Thoracic aorta (tissue), 2 donors: ENCODE data around the gene TSBP1. TPM values are rescaled to one million over a fixed set of nuclear protein-coding genes. Genes with fewer than 3 reads are reported as not detected.

Experiments
- ATAC-seq: fragments of 150-250 bp; one replicate; pipeline ENCODE4 v1.8.0; 2017; ENCODE audit warnings: low read depth; ENCODE audit not compliant: insufficient number of reproducible peaks, low FRiP score
- DNase-seq: peaks from one replicate; pipeline ENCODE4 v3.0.0-alpha.2; 2020; ENCODE audit warnings: low spot score
- H3K27ac ChIP-seq, 2 donors: fragments of 200-600 bp; sonication (generic); 1 replicate in 1 of 2; 2 replicates in 1 of 2; pipeline ENCODE4 v1.5.1; 2016; ENCODE audit warnings: mild to moderate bottlenecking in 2 of 2, moderate library complexity in 2 of 2
- H3K27me3 ChIP-seq: fragments of 200-600 bp; sonication (generic); replicated peaks from 2 replicates; pipeline ENCODE4 v1.6.0; 2016; ENCODE audit warnings: mild to moderate bottlenecking; ENCODE audit not compliant: insufficient read depth
- H3K36me3 ChIP-seq: fragments of 200-600 bp; sonication (generic); one replicate; pipeline ENCODE4 v1.5.1; 2016
- H3K4me1 ChIP-seq, 2 donors: fragments of 200-600 bp; sonication (generic); 1 replicate in 1 of 2; 2 replicates in 1 of 2; pipeline versions ENCODE4 v1.5.1 to v1.6.0; 2016; ENCODE audit warnings: low read depth in 2 of 2, mild to moderate bottlenecking in 1 of 2; ENCODE audit not compliant: control insufficient read depth in 1 of 2
- H3K4me3 ChIP-seq: fragments of 200-600 bp; sonication (generic); 2 replicates; pipeline ENCODE4 v1.5.1; 2016; ENCODE audit warnings: mild to moderate bottlenecking
- H3K9me3 ChIP-seq: fragments of 200-600 bp; sonication (generic); 2 replicates; pipeline ENCODE4 v1.5.1; 2016
- total RNA-seq, 2 donors: library from RNA; depleted of rRNA; stranded (reverse); fragments of >200 nt; gene quantifications; one replicate each; pipeline versions ENCODE4 v1.1.0 to v1.2.3, GENCODE V29; 2016
- TF ChIP-seq, protein P1 (sequence below): fragments of 200-600 bp; sonication (generic); IDR thresholded peaks from one replicate; pipeline ENCODE4 v1.5.1; 2019; ENCODE audit warnings: antibody characterized with exemption

TSBP1 gene
- total RNA-seq, 2 donors from 2014 or later, result not detected

DNA sequence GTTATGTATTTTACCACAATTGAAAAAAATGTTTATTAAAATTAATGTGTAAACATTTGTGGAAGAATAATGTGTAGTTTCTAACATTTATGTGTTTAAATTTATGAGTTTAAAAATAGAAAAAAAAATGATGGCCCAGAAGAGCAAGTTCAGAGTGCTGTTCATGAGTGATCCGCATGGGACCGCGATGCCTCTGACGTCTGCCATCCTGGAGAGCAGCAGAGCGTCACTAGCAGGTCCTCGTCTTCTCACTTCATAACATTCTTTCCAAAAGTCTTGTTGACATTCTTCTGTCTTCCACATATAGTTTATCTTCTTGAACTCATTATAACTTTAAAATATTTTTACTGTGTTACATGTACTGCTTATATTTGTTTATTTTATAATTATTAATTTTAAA is 19.8 kb upstream of the TSBP1 start:
- Histone ChIP-seq H3K27ac (no peak overlapping the region), H3K4me1 (no peaks in the 10 kb centered on the region), H3K4me3 (no peak overlapping the region), H3K27me3 (no peaks in the 10 kb centered on the region), H3K36me3 (no peaks in the 10 kb centered on the region), H3K9me3 (no peaks in the 10 kb centered on the region)
- DNase-seq, result no peak
- no peak for ATAC-seq
- TF ChIP-seq, protein P1, sequence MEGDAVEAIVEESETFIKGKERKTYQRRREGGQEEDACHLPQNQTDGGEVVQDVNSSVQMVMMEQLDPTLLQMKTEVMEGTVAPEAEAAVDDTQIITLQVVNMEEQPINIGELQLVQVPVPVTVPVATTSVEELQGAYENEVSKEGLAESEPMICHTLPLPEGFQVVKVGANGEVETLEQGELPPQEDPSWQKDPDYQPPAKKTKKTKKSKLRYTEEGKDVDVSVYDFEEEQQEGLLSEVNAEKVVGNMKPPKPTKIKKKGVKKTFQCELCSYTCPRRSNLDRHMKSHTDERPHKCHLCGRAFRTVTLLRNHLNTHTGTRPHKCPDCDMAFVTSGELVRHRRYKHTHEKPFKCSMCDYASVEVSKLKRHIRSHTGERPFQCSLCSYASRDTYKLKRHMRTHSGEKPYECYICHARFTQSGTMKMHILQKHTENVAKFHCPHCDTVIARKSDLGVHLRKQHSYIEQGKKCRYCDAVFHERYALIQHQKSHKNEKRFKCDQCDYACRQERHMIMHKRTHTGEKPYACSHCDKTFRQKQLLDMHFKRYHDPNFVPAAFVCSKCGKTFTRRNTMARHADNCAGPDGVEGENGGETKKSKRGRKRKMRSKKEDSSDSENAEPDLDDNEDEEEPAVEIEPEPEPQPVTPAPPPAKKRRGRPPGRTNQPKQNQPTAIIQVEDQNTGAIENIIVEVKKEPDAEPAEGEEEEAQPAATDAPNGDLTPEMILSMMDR, result no peak

DNA sequence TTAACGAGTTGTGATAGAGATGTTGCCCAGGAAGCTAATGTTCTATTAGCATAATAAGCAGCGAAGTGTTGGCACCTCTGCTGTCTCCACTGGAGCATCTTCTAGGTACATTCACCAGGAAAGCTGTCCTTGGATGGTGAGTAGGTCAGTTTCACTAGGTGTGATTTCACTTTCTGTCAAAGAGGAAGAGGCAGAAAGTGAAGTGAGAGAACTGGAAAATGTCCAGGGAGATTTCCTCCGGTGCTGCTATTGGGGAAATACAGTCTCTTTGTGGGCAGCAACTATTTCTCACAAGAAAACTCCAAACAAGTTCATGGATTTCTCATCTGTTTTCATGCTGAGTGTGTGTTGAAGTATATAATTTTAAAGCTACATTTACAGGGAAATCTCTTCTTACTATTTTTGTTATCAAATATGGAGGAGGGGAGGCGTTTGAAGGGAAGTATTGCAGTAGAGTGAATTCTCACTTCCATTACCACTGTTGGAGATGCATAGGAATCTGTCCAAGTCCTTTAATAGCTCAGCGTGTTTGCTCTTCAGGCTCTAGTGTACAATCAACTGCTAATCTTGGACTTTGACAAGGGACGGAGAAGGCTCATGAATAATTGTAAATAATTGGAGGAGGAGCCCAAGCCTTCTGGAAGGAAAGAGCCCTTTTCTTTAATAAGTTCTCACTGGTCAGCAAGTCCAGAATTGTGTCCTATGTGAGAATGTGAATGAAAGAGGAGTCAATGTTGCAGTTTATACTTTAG is 16.1 kb upstream of the TSBP1 start:
- Histone ChIP-seq H3K4me3 (no peak overlapping the region), H3K4me1 (no peaks in the 10 kb centered on the region), H3K27ac (no peak overlapping the region), H3K36me3 (no peaks in the 10 kb centered on the region), H3K9me3 (no peaks in the 10 kb centered on the region), H3K27me3 (no peaks in the 10 kb centered on the region)
- ATAC-seq (no peak), DNase-seq (no peak)
- TF ChIP-seq, protein P1, result no peak

DNA sequence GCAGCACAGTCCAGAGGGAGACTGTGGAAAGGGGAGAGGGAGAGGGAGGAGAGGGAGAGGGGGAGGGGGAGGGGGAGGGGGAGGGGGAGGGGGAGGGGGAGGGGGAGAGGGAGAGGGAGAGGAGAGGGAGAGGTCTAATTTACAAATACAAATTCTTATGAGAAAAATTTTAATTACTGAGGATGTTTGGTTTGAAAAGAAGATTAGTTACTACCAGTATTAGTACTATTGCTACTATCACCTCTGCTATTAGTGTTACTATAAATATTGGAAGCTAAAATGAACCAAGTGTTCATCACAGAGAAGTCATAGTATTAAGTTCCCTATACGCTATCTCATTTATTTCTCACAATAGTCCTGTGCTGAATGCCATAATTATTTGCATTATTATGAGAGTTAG is 14.3 kb upstream of the TSBP1 start:
- DNase-seq, result no peak
- ATAC-seq, result no peak
- TF ChIP-seq, protein P1, result no peak
- no peaks in the 10 kb centered on the region for H3K4me1 ChIP-seq
- H3K9me3 ChIP-seq, result no peaks in the 10 kb centered on the region
- H3K4me3 ChIP-seq, result no peak overlapping the region
- no peaks in the 10 kb centered on the region for H3K36me3 ChIP-seq
- H3K27me3 ChIP-seq, result no peaks in the 10 kb centered on the region
- H3K27ac ChIP-seq, result no peak overlapping the region

DNA sequence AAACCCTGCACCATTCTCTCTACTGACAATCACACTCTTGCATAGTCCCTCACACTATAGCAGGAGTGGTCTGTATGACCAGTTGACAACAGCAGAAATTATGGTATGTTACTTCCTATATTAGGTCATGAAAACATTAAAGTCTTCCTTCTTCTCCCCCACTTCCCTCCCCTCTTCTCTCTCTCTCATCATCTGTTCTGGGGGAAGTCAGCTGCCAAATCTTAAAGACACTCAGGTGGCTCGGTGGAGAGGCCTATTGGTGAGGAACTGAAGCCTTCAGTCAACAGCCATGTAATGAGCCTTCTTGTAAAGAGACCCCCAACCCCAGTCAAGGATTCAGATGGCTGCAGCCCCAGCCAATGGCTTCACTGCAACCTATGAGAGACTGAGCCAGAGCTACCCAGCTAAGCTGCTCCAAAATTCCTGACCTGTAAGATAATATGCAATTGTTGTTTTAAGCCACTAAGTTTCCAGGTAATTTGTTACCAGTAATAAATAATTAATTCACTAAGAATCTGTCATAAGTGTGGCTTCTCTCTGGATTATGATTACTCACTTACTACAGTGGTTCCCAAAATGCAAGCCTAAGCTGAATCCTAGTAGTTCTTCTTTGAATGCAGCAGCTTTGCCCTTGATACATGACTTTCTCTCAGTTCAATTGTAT is 11.2 kb upstream of the TSBP1 start:
- no peaks in the 10 kb centered on the region for H3K36me3 ChIP-seq
- ATAC-seq (no peak), DNase-seq (no peak)
- TF ChIP-seq, protein P1, result no peak
- no peaks in the 10 kb centered on the region for H3K9me3 ChIP-seq
- no peak overlapping the region for H3K4me3 ChIP-seq
- H3K27ac ChIP-seq, result no peak overlapping the region
- H3K4me1 ChIP-seq, result no peaks in the 10 kb centered on the region
- H3K27me3 ChIP-seq, result no peaks in the 10 kb centered on the region

DNA sequence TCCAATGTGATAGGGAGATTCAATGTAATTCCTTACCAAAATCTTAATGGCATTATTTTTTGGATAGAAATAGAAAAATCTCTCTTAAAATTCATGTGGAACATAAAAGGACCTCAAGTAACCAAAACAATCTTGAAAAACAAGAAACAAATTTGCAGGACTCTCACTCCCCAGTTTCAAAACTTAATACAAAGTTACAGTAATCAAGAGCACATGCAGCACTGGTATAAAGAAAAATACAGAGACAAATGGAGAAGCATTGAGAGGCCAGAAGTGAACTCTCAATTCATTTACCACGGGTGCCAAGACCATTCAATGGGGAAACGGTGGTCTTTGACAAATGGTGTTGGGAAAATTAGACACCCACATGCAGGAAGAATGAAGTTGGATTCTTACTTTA is 7.8 kb upstream of the TSBP1 start:
- H3K4me1 ChIP-seq, result no peaks in the 10 kb centered on the region
- DNase-seq, result no peak
- no peaks in the 10 kb centered on the region for H3K36me3 ChIP-seq
- no peak overlapping the region for H3K4me3 ChIP-seq
- no peaks in the 10 kb centered on the region for H3K9me3 ChIP-seq
- TF ChIP-seq, protein P1, result no peak
- no peak for ATAC-seq
- no peak overlapping the region for H3K27ac ChIP-seq
- H3K27me3 ChIP-seq, result no peaks in the 10 kb centered on the region
